DMS53 (cell line): Measurements from ENCODE around the gene MRPL57.
"Not testable (repeated sequence)": the region's sequence is repeated elsewhere in the genome, so short reads cannot be mapped to it uniquely, and the experiment has no call there.

ENCODE experiments used
- DNase-seq: peaks from one replicate; lab custom pipeline; 2025; lab: John Stamatoyannopoulos, UW

Gene MRPL57

DNA sequence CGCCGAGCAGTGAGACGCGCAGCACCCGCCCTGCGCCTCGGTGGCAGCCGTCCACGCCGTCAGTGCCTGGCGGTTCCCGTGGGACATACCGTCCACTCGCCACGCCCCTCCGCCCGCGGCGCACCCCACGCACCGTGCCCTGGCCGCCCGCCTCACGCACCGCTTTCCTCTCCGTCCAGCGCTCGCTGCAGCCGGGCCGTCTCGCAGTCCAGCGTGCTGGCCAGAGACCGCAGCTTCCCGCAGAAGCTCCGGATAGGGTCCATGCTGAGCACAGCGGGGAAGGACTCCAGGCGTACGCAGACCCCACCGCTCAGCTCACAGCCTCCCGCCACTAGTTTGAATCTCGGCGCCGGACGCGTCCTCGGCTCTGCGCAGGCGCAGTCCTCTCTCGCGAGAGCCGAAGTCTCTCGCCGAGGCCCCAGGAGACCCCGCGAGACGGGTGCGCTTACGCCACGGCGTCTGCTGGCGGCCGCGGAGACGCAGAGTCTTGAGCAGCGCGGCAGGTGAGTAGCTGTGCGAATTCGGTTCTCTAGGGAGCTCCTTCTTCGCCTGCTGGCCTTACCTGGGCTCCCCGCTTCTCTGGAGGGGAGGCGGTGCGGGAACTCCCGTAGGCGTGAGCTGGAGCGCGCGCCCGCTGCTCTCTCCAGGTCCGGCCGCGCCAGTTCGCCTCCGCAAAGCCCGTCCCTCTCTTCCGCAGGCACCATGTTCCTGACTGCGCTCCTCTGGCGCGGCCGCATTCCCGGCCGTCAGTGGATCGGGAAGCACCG is at the start of gene MRPL57, which contains the start of gene SKA3:
TSS of gene MRPL57 (plus strand) at position 444 of the 767 bp plus-strand sequence. CDS start at position 703, 259 bp downstream.
TSS of gene SKA3 (minus strand) at position 338 of the 767 bp plus-strand sequence. CDS start at position 263, 75 bp downstream.
- peak; percentile 98 for DNase-seq

DNA sequence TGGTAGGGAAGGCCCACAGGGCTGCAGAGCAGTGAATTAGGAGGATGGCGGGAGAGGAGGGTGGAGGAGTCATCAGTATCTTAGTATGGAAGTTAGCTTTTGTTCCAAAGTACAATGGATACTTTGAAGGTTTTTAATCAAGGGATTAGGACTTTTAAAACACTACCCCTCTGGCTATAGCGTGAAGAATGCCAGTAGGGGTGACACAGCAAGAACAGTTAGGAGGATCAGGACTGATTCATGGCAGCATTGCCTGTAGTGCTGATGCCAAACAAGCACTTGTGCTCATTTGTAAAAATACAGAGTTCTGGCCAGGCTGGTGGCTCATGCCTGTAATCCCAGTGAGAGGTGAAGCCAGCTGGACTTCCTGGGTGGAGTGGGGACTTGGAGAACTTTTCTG is 46.3 kb upstream of the MRPL57 start:
- no peak for DNase-seq

DNA sequence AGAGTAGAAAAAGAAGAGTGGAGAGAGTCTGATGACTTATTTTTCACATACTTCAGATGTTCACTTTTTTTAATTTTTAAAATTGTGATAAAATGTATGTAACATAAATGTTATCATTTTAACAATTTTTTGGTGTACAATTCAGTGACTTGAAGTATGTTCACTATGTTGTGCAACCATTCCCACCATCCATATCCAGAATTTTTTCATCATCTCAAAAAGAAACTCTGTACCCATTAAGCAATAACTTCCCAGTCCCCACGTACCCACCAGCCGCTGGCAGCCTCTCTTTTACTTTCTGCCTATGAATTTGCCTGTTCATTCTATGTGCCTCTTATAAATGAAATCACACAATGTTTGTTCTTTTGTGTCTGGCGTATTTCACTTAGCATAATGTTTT is 43.4 kb upstream of the MRPL57 start:
- DNase-seq, result no peak

- DNase-seq, result no peak
Measured at GRCh38 chr13:21134475-21134874, 42.0 kb upstream of the MRPL57 start.

GRCh38 chr13:21135833-21136232 is 40.6 kb upstream of the MRPL57 start:
- DNase-seq, result not testable (repeated sequence)

- DNase-seq, result peak; percentile 22
Measured at GRCh38 chr13:21137696-21138095, 38.8 kb upstream of the MRPL57 start.

- DNase-seq, result peak; percentile 38
Measured at GRCh38 chr13:21138561-21138960, 37.9 kb upstream of the MRPL57 start.

DNA sequence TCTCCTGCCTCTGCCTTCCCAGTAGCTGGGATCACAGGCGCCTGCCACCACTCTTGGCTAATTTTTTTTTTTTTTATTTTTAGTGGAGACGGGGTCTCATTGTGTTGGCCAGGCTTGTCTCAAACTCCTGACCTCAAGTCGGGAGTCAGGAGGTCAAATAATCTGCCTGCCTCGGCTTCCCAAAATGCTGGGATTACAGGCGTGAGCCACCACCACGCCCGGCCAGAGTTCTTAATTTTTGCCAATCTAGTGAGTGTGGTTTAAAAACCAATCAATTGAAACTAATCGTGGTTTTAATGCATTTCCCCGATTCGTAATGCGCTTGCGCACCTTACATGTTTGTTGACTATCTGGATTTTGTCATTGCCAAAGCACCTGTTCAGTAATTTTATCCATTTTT is 37.1 kb upstream of the MRPL57 start:
- peak; percentile 75 for DNase-seq

DNA sequence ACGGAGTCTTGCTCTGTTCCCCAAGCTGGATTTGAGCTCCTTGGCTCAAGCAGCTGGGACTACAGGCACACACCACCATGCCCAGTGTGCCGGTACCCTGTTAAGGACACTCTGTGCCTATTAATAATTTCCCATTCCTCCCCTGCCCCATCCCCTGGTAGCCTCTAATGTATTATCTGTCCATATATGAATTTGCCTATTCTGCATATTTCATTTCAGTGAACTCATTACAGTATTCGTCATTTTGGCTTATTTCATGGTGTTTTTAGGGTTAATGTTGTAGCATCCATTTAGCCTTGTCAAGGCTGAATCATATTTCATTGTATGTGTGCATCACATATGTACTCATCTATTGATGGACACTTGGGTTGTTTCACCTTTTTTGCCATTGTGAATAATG is 33.7 kb upstream of the MRPL57 start:
- DNase-seq, result no peak

DNA sequence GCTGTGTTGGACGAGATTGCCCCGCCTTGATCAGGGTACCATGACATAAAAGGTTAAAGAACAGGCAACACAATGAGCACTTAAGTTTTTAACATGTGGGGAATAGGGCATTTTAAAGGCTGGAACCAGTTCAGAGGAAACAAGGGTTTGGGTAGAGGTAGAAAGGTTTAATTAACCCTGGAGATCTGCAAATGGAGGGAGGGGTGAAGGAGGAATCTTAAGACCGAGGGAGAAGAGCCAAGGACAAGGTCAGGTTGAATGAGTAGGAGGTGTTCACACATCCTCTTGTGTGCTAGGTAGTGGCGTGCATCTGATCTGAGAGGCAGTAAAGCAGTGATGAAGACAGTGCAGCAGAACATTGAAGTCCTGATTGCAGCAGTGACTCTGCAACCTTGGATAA is 28.6 kb upstream of the MRPL57 start:
- no peak for DNase-seq

DNA sequence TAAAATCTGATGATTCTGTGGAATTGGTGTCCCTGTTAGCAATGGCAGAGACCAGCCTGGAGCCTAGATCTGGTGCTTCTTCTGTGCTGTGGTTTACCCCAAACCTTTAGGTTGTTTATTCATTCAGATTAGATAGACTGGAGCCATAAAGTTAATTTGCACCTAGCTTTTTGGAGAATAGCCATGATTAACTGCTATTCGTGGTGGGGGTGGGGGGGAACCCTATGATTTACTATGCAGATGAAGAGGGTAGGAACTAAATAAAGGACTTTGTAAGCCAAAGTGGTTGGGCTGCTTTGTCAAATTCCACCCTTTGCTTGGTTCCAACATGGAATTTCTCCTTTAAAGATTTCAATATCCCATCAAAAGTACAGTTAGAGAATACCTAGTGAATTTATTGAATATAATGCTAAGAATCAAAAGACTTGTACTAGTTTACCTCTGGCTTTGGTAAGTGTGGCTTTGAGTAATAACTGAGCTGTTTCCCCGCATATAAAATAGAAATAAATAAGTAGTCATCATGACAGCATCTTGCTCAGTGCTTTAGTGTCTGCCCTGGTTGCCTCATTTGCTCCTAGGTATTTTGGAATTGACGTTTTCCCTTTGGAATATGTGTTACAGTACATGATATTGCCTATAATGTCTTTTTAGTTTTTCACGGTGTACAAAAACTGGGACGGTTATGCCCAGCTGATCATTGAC is 27.8 kb upstream of the MRPL57 start:
- no peak for DNase-seq

- no peak for DNase-seq
Measured at GRCh38 chr13:21149568-21149967, 26.9 kb upstream of the MRPL57 start.

GRCh38 chr13:21150013-21150412 is 26.4 kb upstream of the MRPL57 start:
- DNase-seq, result no peak

- DNase-seq, result no peak
Measured at GRCh38 chr13:21152251-21152899, 24.1 kb upstream of the MRPL57 start.

DNA sequence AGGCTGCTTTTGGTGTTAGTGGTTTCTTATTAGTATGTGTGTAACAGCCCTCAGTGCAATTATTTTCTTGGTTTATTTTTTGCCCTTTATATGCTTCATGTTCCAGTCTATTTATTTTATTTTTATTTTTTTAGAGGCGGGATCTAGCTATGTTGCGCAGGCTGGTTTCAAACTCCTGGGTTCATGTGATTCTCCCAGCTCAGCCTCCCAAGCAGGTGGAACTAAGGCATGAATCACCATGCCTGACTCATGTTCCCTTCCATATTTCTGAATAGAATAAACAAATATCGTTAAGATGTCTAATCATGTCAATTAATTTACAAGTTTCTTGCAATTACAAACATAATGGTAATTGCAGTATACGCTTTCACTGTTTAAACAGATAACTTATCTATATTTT is 11.8 kb upstream of the MRPL57 start:
- peak; percentile 26 for DNase-seq

- not testable (repeated sequence) for DNase-seq
Measured at GRCh38 chr13:21165606-21166005, 10.9 kb upstream of the MRPL57 start.

DNA sequence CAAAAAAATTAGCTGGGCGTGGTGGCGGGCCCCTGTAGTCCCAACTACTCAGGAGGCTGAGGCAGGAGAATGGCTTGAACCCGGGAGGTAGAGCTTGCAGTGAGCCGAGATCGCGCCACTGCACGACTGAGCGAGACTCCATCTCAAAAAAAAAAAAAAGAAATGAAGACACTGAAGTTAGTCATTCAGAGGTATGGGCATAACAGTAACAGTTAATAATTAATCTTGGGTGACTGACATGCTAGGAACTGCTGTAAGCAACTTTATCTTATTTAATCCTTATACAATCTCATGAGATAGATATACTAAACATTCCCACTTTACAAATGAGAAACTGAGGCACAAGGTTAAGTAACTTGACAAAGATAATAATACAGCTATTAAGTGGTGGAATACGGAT is 5.0 kb upstream of the MRPL57 start:
- no peak for DNase-seq

DNA sequence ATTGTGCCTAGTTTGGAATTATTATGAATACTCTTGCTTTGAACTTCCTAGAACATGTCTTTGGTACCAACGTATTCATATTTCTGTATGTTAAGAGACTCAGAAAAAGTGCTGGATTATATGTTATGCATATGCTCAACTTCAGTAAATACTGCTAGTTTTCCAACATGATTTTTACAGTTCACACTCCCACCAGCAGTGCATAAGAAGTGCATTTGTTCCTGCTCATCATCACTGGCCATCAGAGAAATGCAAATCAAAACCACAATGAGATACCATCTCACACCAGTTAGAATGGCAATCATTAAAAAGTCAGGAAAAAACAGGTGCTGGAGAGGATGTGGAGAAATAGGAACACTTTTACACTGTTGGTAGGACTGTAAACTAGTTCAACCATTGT is 2.7 kb upstream of the MRPL57 start:
- DNase-seq, result not testable (repeated sequence)

GRCh38 chr13:21175656-21176214 is 723 bp upstream of the MRPL57 start:
- DNase-seq, result peak; percentile 53

- DNase-seq, result no peak
Measured at GRCh38 chr13:21176982-21177284, 475 bp downstream of the MRPL57 start.

DNA sequence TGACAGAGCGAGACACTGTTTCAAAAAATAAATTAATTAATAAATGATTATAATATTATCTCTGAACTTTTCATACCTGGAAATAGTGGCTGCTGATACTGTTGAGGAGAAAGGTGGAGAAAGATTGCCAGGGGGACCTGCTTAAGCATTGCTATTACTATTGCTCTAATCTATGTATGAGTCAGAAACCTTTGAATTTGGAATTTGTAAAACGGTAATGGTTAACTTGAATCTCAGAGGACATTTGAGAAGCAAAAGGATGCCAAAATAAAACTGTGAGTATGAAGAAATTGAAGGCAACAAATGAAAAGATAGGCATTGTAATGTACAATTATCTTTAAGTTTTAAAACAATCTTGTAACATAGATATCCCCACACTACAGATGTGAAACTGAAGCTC is 5.2 kb downstream of the MRPL57 start:
- no peak for DNase-seq

DNA sequence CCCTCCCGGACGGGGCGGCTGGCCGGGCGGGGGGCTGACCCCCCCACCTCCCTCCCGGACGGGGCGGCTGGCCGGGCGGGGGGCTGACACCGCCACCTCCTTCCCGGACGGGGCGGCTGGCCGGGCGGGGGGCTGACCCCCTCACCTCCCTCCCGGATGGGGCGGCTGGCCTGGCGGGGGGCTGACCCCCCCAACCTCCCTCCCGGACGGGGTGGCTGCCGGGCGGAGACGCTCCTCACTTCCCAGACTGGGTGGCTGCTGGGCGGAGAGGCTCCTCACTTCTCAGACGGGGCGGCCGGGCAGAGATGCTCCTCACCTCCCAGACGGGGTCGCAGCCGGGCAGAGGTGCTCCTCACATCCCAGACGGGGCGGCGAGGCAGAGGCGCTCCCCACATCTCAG is 10.0 kb downstream of the MRPL57 start:
- DNase-seq, result not testable (repeated sequence)

GRCh38 chr13:21194756-21195155 is 18.3 kb downstream of the MRPL57 start:
- not testable (repeated sequence) for DNase-seq
